GM12891 (cell line): Measurements from ENCODE around the gene FBXW2.
"Not testable (repeated sequence)": the region's sequence is repeated elsewhere in the genome, so short reads cannot be mapped to it uniquely, and the experiment has no call there.

Source experiments
- DNase-seq: peaks from one replicate; pipeline ENCODE4 v3.0.0; 2011; ENCODE audit warnings: low spot score; ENCODE audit not compliant: insufficient read length
- FAIRE-seq: peaks from 2 replicates; lab custom pipeline; 2011; peaks lifted over from hg19 to GRCh38; lab: Jason Lieb, UNC
- PAX5 ChIP-seq: IDR thresholded peaks from 2 replicates; pipeline ENCODE4 v1.6.1; 2011; ENCODE audit warnings: low read length, moderate library complexity, mild to moderate bottlenecking; ENCODE audit not compliant: insufficient read depth, severe bottlenecking
- POLR2A ChIP-seq: IDR thresholded peaks from 2 replicates; pipeline ENCODE4 v1.6.1; 2011; ENCODE audit warnings: low read depth, low read length, control low read depth
- POLR2AphosphoS5 ChIP-seq: IDR thresholded peaks from 2 replicates; pipeline ENCODE4 v1.6.1; 2011; ENCODE audit warnings: low read depth, low read length, control low read depth
- POU2F2 ChIP-seq: IDR thresholded peaks from 2 replicates; pipeline ENCODE4 v1.6.1; 2011; ENCODE audit warnings: low read depth, mild to moderate bottlenecking, control low read depth, low read length, moderate library complexity
- SPI1 ChIP-seq: IDR thresholded peaks from 2 replicates; pipeline ENCODE4 v1.6.1; 2011; ENCODE audit warnings: low read depth, low read length, control low read depth
- TAF1 ChIP-seq: IDR thresholded peaks from 2 replicates; pipeline ENCODE4 v1.6.1; 2011; ENCODE audit warnings: low read depth, low read length, control low read depth

FBXW2 gene

DNA sequence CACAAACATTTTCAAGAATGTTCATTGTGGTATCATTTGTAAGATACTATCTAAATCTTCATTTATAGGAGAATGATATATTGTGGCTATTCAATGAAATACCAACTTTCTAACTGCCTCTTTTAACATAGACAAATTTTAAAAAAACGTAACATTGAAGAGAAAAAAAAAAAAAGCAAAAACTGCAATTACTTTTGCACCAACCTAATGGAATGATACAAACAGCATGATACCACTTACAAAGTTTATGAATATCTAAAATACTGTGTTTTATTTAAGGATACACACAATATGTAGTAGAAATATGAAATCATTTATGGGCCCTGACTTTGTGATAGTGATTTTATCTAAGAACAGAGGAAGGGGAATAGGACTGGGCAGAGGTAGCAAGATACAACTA is 25.4 kb upstream of the FBXW2 start:
- TF ChIP-seq TAF1 (no peak), SPI1 (no peak), PAX5 (no peak), POLR2AphosphoS5 (no peak), POU2F2 (no peak), POLR2A (no peak)
- FAIRE-seq: no peak
- no peak for DNase-seq

DNA sequence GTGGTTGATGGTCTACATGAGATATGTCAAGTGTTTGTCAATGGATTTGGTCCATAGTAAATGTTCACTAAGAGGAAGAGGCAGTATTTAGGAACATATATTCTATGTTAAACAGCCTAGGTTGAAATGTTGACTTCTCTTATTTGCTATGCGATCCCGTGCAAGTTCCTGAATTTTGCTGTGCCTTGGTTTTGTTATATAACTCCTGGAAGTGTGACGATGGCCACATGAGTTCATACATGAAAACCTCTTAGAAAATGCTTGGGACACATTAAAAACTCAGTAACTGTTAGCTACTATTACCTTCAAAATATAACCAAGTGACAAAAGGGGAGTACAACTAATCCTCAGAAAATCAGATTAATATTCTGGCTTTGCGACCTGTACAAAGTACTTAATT is 21.9 kb upstream of the FBXW2 start:
- FAIRE-seq (no peak), DNase-seq (no peak)
- TF ChIP-seq TAF1 (no peak), POLR2A (no peak), SPI1 (no peak), POU2F2 (no peak), POLR2AphosphoS5 (no peak), PAX5 (no peak)

DNA sequence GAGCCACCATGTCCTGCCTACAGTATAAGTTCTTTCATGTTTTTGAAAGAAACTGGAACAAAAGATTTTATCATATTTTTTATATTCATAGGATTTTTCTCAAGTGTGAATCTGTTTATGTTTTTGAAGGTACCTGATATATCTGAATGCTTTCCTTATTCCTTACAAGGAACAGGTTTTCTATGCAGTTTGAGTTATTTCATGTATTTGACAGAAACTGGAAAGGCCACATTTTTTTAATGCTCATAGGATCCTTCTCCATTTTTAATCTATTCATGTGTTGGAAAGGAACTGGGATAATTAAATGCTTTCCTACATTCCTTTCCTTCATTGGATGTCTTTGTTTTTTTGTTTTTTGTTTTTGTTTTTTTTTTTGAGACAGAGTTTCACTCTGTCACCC is 15.7 kb upstream of the FBXW2 start:
- TF ChIP-seq POU2F2 (no peak), PAX5 (no peak), POLR2AphosphoS5 (no peak), SPI1 (no peak), TAF1 (no peak), POLR2A (no peak)
- FAIRE-seq (no peak), DNase-seq (no peak)

DNA sequence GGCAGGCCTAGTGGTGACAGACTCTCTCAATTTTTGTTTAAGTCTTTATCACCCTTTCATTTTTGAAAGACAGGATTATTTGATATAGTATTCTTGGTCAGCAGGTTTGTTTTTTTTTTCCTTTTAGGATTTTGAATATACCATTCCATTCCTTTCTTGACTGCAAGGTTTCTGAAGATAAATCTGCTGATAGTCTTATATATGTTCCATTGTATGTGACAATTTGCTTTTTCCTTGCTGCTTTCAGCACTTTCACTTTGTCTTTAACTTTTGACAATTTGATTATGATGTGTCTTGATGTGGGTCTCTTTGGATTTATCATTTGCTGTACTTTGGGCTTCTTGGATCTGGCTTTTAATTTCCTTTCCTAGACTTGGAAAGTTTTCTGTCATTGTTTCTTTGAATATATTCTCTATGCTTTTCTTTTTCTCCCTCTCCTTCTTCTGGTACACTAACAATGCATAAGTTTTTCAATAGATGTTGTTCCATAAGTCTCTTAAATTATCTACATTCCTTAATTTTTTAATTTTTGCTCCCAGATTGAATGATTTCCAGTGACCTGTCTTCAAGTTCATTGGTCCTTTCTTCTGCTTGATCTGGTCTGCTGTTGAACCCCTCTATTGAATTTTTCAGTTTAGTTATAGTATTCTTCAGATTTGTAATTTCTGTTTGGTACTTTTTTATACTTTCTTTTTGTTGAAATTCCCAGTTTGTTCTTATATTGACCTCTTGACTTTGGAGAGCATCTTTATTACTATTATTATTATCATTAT is 14.6 kb upstream of the FBXW2 start:
- TF ChIP-seq POU2F2 (no peak), SPI1 (no peak), POLR2A (no peak), TAF1 (no peak)
- DNase-seq (no peak), FAIRE-seq (no peak)

DNA sequence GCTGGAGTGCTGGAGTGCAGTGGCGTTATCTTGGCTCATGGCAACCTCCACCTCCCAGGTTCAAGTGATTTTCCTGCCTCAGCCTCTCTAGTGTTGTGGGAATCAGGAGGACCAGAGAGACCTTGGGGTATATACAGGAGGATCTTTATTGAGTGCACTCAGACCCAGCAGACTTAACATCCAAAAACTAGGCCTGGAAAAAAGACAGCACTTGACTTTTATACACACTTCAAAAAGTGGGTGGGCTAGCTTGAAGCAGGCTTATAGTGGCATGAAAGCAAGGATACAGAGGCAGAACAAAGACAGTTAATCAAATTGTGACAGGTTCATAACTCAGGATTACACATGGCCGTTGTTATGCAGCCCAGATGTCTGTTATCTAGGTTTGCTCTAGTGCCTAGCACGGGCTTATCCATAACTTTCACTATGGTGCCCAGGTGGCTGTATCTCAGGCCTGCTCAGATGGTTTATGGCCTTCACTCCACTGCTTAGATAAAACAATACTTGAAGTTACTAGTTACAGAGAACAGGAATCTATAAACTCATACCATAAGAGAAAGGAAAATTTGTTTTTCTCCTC is 11.7 kb upstream of the FBXW2 start:
- DNase-seq, FAIRE-seq: not testable (repeated sequence)

DNA sequence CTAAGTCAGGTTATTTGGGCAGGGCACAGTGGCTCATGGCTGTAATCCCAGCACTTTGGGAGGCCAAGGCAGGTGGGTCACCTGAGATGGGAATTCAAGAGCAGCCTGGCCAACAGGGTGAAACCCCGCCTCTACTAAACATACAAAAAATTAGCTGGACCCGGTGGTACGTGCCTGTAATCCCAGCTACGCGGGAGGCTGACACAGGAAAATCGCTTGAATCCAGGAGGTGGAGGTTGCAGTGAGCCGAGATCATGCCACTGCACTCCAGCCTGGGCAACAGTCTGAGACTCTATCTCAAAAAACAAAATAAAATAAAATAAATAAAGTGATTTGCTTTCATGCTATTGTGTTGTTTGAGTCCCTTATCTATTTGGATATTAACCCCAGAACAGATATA is 8.2 kb upstream of the FBXW2 start:
- FAIRE-seq: no peak
- TF ChIP-seq POU2F2 (no peak), TAF1 (no peak)
- no peak for DNase-seq

DNA sequence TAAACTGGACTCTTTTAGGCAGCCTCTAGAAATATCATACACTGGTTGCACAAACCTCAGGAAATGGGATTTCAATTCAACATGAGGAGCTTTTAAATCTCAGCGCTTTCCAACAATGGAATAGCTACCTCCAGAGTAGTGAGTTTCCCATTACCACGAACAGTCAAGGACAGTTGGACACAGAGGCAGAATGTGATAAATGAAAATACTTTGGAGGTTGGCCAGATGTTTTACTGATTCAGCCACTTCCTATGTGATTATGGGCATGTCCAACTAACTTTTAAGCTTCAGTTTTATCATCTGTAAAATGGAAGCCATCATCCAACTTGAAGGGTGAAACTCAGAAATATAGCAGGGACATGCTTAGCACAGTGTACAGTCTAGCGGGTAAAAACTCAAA is 2.1 kb downstream of the FBXW2 start:
- TF ChIP-seq SPI1 (no peak), PAX5 (no peak), POLR2AphosphoS5 (no peak), TAF1 (no peak), POLR2A (no peak), POU2F2 (no peak)
- no peak for FAIRE-seq
- DNase-seq: no peak

DNA sequence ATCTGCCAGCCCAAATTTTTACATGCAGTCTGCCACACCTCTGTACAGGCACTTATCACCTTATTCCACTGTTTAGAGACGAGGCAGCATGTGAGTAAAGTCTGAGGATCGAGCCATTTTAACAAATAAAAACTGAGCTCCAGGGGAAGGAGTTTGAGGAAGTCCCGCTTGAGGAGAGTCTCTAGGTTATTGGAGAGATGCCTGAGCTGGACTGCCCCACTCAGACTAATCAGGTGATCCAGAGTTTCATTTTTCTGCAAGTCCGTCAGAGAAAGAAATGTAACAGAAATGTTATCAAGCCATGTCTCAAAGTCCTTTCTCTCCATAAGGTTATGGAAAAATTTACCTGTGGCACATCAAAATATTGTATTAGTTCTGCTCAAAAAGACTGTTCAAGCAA is 5.3 kb downstream of the FBXW2 start:
- FAIRE-seq (no peak), DNase-seq (no peak)
- TF ChIP-seq PAX5 (no peak), POLR2A (no peak), SPI1 (no peak), POLR2AphosphoS5 (no peak)

DNA sequence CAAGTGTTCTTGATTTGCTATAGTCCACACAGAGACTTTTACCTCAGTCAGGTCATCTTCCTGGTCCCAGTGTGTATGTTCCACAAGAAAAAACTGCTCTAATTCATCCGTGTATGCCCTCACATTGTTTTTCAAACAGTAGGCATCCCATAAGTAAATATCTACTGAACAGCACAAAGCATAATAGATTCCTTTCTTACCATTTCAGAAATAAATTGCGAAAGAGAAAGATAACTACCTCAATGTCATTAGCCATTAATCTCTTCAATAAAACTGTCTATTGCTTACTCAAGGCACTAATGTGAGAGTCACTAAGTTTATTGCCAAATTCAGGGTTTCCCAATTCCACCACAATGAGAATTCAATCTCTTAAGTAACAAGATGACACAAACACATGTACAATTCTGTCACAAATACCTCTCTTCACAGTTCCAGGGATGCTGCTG is 9.6 kb downstream of the FBXW2 start:
- no peak for DNase-seq
- FAIRE-seq: no peak
- no peak for TF ChIP-seq POLR2A
- TF ChIP-seq TAF1: no peak
- no peak for TF ChIP-seq PAX5
- TF ChIP-seq SPI1: no peak
- TF ChIP-seq POLR2AphosphoS5: no peak
- no peak for TF ChIP-seq POU2F2

DNA sequence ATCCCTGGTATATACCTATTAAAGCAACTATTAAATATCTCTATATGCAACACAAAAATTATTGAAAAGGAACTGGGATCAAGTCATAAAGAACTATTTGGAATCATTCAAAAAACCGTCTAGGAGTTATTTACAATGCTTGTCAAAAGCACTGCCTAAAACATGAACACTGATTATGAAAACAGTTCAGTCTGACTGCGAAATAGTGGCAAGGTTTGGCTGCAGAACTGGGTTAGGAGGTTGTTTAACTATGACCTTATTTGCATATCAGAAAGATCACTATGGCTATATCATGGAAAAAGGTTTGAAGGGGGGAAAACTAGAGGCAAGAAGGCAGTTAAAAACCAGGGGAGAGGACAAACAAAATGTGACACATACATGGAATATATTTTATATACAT is 12.0 kb downstream of the FBXW2 start:
- no peak for DNase-seq
- FAIRE-seq: peak; percentile 26
- TF ChIP-seq PAX5 (no peak), POU2F2 (no peak)

DNA sequence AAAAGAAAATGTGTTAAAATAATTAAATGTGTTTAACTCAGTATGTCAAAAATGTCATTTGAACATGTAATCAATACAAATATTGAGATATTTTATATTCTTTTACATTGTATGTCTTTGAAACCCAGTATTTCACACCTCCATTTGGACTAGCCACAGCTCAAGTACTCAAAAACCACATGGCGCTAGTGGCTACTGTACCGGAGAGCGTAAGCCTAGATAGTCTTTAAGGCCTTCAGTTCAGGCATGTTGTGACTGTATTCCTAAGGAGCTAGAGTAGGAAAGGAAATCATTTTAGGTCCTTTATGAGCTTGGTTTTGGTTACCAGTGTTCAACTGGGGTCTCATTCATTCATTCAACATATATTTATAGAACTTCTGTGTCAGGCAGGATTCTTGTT is 12.8 kb downstream of the FBXW2 start:
- TF ChIP-seq POU2F2 (no peak), PAX5 (no peak), TAF1 (no peak), POLR2AphosphoS5 (no peak), SPI1 (no peak), POLR2A (no peak)
- FAIRE-seq: no peak
- DNase-seq: no peak
